Mononuclear cell (primary cell): ENCODE data around the gene GAPT. TPM values are rescaled to one million over a fixed set of nuclear protein-coding genes. Genes with fewer than 3 reads are reported as not detected.

Experiments used
- H3K27me3 ChIP-seq: 2 replicates; pipeline ENCODE4 v1.6.0; 2011; ENCODE audit warnings: low read length, control low read depth; ENCODE audit not compliant: insufficient read depth
- H3K4me1 ChIP-seq: 2 replicates; pipeline ENCODE4 v1.5.1; 2011; ENCODE audit warnings: mild to moderate bottlenecking, low read length, control low read depth; ENCODE audit not compliant: insufficient read depth
- H3K4me3 ChIP-seq: 2 replicates; pipeline ENCODE4 v1.5.1; 2011; ENCODE audit warnings: mild to moderate bottlenecking, low read length, moderate library complexity
- H3K9me3 ChIP-seq: 2 replicates; pipeline ENCODE4 v1.5.1; 2011; ENCODE audit warnings: low read depth, mild to moderate bottlenecking, control low read depth, low read length
- total RNA-seq: library from RNA; depleted of rRNA; stranded (reverse); fragments of >200 nt; gene quantifications from one replicate; pipeline ENCODE4 v1.2.3, GENCODE V29; 2012

Gene GAPT
- total RNA-seq, 1 donor: 9.8 TPM

DNA sequence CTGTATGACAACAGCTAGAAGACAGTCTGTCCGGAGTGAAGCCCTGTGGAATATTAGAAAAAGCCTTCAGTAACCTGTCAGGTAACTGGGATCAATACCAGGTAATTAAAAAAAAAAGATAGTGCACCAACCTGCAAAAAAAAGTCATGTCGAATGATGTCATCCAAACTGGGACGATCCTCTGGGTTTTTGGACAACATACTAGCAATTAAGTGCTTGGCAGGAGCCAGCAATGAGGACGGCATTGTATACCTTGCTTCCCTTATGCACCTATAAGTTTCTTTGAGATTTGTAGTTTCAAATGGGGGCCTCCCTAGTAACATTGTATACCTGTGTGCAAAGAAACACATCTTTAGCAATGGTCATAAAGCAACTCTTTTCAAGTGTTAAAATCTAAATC lies 34.2 kb upstream of the GAPT start:
- Histone ChIP-seq H3K27me3 (peaks cover 17% of the 10 kb centered on the region), H3K4me3 (no peak overlapping the region), H3K4me1 (peaks cover 19% of the 10 kb centered on the region), H3K9me3 (no peaks in the 10 kb centered on the region)

DNA sequence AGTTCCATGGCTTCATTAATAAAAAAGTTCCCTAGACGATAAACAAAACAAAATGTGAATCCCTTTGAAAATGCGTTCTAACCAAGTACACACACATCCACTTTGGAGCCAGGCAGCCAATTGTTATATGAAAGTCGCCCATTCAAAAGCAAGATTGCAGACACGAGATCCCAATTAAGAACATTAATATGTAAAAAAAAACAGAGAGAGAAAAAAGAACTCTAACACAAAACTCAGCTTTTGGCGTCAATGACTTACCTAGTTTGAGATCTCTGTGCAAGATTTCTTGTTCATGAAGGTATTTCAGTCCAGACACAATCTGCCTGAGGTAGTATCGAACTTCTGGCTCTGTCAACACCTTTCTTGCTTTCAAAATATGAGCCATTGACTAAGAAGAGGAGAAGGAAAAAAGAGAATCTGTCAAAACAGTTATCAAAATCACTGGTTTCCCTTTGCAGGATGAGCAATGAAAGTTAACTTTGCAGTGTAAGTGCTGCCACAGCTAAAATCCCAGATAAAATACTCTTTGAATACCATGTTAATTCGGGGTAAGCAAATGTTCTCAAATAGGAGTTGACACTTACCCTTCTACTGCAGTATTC lies 33.0 kb upstream of the GAPT start:
- H3K9me3 ChIP-seq: no peaks in the 10 kb centered on the region
- H3K4me1 ChIP-seq: peaks cover 19% of the 10 kb centered on the region
- peaks cover 17% of the 10 kb centered on the region for H3K27me3 ChIP-seq
- H3K4me3 ChIP-seq: no peak overlapping the region

DNA sequence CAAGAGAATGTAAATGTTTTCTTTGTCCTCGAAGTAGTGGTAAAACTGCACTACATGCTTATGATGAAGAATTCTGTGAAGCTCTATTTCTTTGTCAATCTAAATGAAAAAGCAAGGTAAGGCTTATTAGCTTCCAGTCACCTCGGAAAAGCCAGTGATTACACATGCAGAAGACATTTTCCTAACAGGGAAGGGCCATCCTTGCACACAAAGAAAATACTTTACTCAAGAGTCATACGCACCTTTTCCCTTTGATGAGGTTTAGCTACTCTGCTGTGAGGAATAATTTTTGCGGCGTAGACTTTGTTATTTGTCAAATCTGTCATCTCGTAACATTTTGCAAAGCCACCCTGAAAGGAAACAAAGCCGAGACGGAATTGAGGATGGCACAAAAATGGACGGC lies 32.5 kb upstream of the GAPT start:
- Histone ChIP-seq H3K27me3 (peaks cover 17% of the 10 kb centered on the region), H3K4me3 (no peak overlapping the region), H3K9me3 (no peaks in the 10 kb centered on the region), H3K4me1 (peaks cover 19% of the 10 kb centered on the region)

DNA sequence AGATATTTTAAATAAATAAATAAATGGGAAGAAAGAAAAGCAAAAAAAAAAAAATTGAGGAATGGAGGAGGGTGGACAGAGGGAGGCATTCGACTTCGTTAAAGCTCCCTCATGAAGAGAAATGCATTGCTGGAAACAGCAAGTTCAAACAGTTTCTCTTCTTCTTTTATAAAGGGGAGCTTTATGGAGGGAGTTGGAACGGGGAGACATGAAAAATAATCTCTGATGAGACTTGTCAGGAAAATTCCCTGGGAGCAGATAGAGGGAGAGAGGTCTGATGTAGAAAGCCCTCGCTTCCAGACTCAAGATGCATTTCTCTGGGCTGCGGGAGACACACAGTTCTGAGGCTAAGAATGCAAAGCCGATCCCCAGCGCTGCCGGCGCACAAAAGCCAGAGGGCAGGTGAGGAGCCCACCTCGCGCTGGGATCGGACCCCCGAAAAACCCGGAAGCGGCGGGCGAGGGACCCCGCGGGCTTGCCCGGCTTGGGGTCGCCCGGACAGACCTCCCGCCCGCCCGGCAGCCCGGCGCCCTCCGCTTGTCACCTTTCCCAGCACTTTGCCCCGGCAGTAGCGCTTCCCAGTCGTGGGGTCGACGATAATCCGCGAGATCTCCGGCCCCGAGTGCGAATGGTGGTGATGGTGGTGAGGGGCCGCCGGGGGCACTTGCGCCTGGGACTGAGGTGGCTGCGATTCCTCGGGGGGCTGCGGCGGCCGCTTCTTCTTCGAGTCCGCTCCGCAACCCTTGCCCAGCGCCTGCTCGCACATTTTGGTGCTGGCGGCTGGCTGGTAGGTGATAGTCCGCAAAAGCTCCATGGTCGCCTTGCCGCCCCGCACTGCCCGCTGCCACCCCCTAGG lies 31.9 kb upstream of the GAPT start:
- peaks cover 19% of the 10 kb centered on the region for H3K4me1 ChIP-seq
- H3K4me3 ChIP-seq: peak overlapping the region; percentile 54
- no peaks in the 10 kb centered on the region for H3K9me3 ChIP-seq
- peaks cover 17% of the 10 kb centered on the region for H3K27me3 ChIP-seq

DNA sequence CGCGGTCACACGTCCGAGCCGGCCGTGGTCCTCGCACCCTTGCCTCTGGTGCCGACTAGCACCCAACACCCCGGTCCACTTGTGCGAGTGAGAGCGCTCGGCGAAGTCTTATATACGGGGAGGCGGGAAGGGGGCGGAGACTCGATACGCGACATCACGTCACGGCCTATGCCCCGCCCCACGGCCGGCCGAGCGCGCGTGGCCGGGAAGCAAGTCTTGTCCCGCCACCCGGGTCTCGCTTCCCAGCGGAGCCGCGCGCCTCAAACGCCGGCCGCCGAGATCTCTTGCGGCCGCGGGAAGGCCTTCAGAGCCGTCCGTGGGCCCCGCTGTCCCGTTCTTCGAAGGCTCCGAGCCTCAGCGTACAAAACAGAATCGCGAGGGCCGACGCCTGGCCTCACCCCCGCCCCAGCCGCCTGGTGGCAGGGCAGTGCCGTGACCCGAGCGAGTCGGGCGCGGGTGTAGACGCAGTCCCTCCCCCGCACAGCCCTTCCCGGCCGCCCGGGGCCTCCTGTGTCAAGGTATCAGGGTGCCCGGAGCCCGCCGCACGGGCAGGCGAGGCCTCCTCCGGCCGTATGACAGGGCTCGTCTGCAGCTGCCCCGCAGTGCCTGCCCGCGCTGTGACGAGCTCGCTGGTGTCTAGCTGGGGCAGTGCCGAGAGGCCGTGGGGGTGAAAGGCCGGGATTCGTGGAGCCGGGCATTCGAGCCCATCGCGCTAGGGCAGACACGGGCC lies 31.1 kb upstream of the GAPT start, which contains the start of gene PLK2:
Gene PLK2 (minus strand): TSS at position 85 of the 730 bp plus-strand sequence. CDS start 127 bp downstream, outside the sequence.
- H3K27me3 ChIP-seq: peaks cover 17% of the 10 kb centered on the region
- H3K4me3 ChIP-seq: peak within 1 kb of the TSS; percentile 54
- H3K9me3 ChIP-seq: no peaks in the 10 kb centered on the region
- peaks cover 19% of the 10 kb centered on the region for H3K4me1 ChIP-seq

DNA sequence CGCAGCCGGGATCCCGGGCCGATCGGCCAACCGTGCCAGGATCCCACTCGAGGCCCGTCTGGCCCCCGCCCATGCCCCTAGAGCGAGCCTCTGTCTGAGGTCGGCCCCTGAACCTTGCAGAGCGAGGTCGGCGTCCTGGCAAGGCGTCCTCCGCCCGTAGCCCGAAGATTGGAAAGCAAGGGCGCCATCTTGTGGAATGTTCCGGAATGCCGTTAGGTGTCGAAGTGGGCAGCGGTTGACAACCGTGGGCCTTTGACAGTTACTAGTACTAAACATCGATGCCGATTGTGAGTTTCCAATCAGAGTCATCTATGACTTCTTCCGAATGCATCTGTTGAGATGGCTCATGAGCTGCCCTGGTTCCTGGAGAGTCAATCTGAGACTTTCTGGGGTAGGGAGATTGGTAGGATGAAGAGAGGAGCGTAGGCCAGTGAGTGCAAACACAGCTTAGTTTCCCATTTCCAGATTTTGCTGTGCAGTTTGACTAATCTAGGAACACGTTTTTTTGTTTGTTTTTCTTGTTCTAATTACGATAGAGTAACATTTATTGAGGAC lies 30.4 kb upstream of the GAPT start:
- Histone ChIP-seq H3K4me3 (peak overlapping the region; percentile 54), H3K4me1 (peaks cover 19% of the 10 kb centered on the region), H3K9me3 (no peaks in the 10 kb centered on the region), H3K27me3 (peaks cover 17% of the 10 kb centered on the region)

DNA sequence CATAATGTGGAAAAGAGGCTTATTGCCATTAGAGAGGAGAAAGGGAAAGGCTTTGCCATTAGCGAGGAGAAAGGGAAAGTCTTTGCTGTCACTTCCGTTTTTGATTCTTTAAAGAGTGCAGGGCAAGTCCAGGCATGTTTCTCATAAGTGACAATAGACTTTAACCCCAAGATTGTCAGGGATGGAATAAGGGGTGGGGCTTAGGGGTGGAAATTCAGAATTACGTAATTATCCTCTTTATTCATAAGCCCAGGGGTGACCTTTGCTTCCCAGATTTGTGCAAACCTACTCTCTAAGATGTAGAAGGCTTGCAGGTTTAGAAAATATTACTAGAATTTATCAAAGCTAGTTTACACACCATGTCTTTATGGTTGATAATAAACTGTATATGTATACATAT lies 29.1 kb upstream of the GAPT start:
- Histone ChIP-seq H3K9me3 (no peaks in the 10 kb centered on the region), H3K4me3 (no peak overlapping the region), H3K27me3 (peaks cover 17% of the 10 kb centered on the region), H3K4me1 (peaks cover 26% of the 10 kb centered on the region)

DNA sequence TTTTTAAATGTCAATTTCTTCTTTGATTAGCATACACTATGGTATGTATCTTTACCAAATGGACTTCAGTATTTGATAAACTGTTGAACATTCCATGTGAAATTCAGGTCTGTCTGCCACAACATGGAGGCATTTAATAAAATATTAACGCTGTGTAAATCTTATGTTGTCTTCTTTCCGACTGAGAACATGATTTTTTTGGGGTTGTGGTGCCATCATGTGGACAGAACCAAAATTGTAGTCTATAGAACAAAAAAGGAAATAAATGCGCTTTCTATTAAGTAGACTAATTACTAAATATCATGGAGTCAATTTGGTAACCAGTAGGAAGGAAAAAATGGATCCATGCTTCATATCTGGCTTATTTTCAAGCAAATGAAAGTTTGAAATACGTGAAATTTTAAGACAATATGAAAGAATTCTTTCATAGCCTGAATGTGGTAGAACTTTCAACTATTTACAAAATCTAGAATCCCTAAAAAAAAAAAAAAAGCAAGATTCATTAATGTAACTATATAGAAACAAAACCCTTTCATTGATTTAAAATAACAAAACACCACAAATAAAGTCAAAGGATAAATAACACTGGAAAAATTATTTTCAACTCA lies 28.5 kb upstream of the GAPT start:
- H3K27me3 ChIP-seq: peaks cover 16% of the 10 kb centered on the region
- H3K9me3 ChIP-seq: no peaks in the 10 kb centered on the region
- peaks cover 26% of the 10 kb centered on the region for H3K4me1 ChIP-seq
- H3K4me3 ChIP-seq: no peak overlapping the region

DNA sequence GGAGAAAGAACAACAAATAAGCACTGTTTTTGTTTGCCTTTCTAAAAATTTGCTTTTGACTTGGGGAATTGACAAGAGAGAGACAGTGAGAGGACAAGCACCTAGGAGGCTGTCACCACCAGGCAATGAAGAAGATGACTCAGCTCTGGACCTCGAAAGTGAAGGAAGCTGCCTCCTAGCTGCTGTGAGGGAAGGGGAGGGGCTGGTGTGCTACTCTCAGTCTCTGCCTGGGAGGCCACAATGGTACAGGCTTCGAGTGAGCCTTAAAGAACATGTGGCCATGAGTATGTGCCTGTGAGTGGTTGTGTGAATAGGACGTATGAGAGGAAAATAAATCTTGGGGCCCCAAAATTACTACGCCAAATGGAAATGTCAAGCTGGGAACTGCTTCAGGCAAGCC lies 24.3 kb upstream of the GAPT start:
- Histone ChIP-seq H3K4me1 (peaks cover 6% of the 10 kb centered on the region), H3K9me3 (no peaks in the 10 kb centered on the region), H3K4me3 (no peak overlapping the region), H3K27me3 (peaks cover 4% of the 10 kb centered on the region)

DNA sequence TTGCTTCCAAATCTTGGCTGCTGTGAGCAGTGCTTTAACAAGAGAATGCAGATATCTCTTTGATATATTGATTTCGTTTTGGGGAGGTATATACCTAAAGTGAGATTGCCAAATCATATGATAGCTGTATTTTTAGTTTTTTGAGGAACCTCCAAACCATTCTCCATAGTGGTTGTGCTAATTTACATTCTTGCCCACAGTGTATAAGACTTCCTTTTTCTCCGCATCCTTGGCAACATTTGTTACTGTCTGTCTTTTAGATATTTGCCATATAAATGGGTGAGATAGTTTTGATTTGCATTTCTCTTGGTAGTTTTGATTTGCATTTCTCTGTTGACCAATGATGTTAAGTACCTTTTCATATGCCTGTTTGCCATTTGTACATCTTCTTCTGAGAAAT lies 21.3 kb upstream of the GAPT start:
- H3K4me3 ChIP-seq: no peak overlapping the region
- H3K9me3 ChIP-seq: no peaks in the 10 kb centered on the region
- peaks cover 4% of the 10 kb centered on the region for H3K27me3 ChIP-seq
- H3K4me1 ChIP-seq: peaks cover 6% of the 10 kb centered on the region

DNA sequence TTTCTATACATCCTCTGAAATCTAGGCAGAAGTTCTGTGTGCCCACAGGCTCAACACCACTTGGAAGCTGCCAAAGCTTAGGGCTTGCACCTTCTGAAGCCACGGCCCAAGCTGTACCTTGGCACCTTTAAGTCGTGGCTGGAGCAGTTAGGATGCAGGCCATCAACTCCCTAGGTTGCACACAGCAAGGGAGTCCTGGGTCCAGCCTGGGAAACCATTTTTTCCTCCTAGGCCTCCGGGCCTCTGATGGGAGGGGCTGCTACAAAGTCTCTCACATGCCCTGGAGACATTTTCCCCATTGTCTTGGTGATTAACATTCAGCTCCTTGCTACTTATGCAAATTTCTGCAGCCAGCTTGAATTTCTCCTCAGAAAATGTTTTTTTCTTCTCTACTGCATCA lies 15.8 kb upstream of the GAPT start:
- no peaks in the 10 kb centered on the region for H3K9me3 ChIP-seq
- no peaks in the 10 kb centered on the region for H3K27me3 ChIP-seq
- H3K4me1 ChIP-seq: peaks cover 9% of the 10 kb centered on the region
- H3K4me3 ChIP-seq: no peak overlapping the region

DNA sequence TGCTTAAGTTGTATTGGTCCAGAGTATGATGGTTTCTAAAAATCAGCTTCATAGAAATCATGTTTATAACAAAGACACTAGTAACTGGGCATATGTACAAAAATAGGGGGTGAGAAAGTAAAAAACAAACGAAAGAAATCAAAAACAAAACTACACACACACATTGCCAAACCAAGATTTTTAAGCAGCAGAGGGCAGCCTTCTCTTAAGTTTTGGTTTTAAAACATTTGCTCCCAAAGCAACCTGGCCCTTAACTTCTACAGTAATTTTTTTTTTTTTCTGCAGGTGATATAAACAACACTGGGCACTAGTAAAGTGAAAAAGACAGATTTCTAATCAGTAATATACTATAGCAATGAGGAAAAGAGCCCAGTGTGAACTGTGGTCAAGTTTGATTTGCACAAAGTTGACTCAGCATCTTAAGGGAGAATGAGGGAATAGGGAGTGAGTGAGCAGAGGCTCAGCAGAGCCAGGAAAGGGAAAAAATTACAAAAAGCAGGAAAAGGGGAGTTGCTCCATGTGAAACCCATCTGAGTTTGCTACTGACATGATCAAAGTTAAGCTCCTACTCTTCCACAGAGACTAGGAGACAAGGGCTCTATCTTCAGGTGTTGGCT lies 13.4 kb upstream of the GAPT start:
- H3K4me3 ChIP-seq: no peak overlapping the region
- no peaks in the 10 kb centered on the region for H3K27me3 ChIP-seq
- no peaks in the 10 kb centered on the region for H3K9me3 ChIP-seq
- H3K4me1 ChIP-seq: peaks cover 9% of the 10 kb centered on the region

DNA sequence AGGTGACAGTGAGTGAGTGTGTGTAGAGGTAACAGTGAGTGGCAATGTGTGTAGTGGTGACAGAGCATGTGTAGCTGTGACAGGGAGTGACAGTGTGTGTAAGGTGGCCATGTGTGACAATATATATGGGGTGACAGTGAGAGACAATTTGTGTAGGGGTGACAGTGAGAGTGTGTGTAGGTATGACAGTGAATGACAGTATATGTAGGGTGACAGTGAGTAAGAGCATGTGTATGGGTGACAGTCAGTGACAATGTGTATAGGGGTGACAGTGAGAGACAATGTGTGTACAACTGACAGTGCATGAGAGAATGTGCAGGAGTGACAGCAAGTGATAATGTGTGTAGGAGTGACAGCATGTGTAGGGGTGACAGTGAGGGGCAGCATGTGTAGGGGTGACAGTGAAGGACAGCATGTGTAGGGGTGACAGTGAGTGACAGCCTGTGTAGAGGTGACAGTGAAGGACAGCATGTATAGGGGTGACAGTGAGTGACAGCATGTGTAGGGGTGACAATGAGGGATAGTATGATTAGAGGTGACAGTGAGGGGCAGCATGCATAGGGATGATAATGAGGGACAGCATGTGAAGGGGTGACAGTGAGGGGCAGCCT lies 10.1 kb upstream of the GAPT start:
- peaks cover 37% of the 10 kb centered on the region for H3K4me1 ChIP-seq
- H3K9me3 ChIP-seq: no peaks in the 10 kb centered on the region
- no peaks in the 10 kb centered on the region for H3K27me3 ChIP-seq
- H3K4me3 ChIP-seq: no peak overlapping the region

DNA sequence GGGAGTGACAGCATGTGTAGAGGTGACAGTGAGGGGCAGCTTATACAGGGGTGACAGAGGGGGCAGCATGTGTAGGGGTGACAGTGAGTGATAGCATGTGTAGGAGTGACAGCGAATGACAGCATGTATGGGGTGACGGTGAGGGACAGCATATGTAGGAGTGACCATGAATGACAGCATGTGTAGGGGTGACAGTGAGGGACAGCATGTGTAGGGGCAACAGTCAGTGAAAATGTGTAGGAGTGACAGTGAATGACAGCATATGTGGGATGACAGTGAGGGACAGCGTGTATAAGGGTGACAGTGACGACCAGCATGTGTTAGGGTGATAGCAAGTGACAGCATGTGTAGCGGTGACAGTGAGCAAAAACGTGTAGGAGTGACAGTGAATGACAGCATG lies 9.4 kb upstream of the GAPT start:
- Histone ChIP-seq H3K27me3 (no peaks in the 10 kb centered on the region), H3K4me1 (peaks cover 42% of the 10 kb centered on the region), H3K4me3 (no peak overlapping the region), H3K9me3 (no peaks in the 10 kb centered on the region)
